GM18870 (cell line): ENCODE results near the gene STXBP5L.
"Not testable (repeated sequence)": the region's sequence is repeated elsewhere in the genome, so short reads cannot be mapped to it uniquely, and the experiment has no call there.

Experiments used
- ATAC-seq: cut with Tn5 transposase; IDR thresholded peaks from one replicate; pipeline ENCODE4 v1.9.1; 2021; ENCODE audit warnings: moderate library complexity; ENCODE audit not compliant: unreplicated experiment

STXBP5L gene

DNA sequence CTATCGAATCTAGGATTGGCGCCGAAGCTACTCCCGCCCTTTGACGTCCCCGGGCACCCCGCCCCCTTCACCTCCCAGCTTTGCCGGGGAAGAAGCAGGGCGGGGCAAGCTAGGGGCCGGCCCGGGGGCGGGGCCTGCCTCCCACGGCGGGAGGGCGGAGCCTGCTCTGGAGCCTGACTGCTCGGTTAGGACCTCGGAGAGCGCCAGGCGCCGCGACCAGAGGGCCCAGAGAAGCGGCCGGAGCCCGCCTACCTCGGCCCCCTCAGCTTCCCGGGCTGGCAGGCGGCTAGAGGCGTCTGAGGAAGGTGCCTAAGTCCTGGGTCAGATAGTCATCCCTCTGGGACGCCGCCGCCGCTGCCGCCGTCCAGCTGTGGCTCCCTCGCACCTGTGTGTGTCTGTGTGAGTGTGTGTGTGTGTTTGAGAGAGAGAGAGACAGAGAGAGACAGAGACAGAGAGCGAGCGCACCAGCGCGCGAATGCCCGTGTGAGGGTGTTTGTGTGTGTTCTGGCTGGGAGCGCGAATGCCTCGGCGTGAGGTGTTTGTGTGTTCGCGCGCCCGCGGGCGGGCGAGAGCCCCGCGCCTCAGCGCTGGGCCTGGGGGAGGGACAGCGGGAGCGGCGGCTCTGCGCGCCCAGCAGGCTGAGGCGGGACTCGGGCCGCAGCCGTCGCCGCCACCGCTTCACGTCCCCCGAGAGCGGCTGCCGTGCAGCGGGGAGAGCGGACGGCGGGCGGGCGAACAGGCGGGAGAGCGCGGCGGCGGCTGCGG, at the start of gene STXBP5L:
Gene STXBP5L, plus strand, starts transcription at position 176 of the 765 bp plus-strand sequence. CDS start 1,374 bp downstream, outside the sequence.
- ATAC-seq = peak; percentile 82

DNA sequence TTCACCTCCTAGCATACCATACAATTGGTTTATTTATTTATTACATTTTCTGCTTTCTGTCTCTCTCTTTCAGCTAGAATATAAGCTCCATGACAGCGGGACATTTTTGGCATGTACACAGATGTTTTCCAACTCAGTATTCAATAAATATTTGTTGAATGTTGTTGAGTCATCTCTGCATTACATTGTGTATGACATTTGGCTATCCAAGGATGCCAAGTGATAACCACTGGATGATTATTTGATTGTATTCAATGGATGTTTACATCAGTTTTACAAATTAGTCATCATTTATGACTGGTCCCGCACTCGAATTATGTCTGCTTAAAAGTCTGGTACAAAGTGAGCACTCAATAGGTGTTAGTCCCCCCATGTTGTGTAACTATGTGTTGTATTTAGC, 49.5 kb upstream of the STXBP5L start:
- no peak for ATAC-seq

DNA sequence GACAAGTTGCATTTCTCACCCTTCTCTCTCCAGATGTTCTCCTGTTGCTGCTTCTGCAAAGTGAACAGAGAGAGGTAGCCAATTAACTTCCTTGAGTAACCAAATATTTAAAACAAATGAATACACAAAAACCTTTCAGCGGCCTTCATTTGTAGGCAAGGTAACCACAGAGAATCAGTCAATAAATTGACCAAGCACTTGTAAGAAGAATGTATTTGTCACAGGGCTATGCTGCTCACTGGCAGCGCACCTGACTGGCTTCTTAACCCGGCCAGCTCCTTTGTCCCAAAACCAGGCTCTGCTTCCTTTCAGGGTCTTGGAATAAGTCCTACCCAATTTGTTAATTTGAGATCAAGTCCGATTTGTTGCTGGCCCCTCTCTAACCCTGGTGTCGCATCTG, 43.5 kb upstream of the STXBP5L start:
- no peak for ATAC-seq

DNA sequence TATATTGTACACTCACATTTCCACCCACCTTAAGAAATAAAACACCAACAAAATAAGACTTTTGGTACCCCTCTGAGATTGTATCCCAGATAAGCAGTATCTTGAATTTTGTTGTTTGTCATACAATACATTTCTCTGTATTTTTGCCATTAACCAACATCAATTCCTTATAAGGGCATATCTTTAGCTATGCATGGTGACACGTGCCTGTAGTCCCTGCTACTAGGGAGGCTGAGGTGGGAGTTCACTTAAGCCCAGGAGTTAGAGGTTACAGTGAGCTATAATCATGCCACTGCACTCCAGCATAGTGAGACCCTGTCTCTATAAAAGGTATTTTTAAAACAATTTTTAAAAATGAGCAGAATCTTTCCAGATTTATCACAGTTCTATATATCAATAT, 32.5 kb upstream of the STXBP5L start:
- ATAC-seq = no peak

DNA sequence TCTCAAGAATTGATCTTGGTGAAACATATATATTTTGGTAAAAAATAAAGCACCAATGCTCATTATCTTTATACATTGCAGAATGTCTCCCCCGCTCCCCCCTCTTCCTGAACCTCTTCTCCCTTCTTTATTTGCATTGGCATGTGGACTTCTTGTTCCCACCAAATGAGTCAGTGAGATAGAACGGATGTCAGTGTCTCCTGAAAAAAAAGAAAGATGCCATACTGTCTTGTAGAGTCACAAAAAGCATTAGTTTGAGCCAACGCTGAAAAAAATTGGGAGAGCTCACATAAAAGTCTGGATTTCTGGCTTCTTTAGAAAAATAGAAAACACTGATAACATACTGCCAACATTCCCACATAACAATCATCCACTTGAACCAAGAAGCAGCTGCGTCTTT, 32.0 kb upstream of the STXBP5L start:
- no peak for ATAC-seq

DNA sequence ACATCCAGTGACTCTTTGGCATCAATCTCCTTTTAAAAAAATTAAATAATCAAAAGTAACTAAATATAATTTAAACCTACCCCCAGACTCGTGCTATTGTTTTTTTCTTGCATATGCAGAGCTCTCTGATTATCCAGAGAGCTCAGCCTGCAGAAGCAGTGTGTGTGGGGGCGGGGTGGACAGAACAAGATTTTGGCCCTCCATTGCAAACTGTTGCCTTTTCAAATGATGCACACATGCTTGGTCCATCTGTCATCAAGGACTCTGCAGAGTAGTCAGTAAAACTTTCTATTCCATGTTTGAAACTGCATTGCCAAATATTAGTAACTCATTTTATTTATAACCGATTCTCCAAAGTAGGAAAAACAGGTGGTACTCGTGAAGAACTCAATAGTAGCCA, 28.6 kb upstream of the STXBP5L start:
- no peak for ATAC-seq

DNA sequence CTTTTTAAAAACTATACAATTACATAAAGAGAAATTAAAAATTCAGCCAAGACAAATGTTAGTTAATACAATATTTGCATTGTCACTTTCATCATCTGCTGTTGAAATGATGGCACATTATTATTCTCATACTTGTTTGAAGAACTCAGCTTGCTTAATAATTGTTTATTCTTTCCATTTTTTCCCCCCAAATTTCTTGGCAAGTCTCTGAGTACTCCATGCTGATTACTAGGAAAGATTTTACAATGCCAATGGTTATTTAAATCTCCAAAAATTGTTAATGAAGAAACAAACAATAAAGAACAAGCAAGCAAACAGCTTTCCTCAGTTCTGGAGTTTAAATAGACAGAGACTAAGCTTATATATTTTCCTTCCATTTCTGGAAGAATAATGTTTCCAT, 15.1 kb upstream of the STXBP5L start:
- ATAC-seq = no peak

DNA sequence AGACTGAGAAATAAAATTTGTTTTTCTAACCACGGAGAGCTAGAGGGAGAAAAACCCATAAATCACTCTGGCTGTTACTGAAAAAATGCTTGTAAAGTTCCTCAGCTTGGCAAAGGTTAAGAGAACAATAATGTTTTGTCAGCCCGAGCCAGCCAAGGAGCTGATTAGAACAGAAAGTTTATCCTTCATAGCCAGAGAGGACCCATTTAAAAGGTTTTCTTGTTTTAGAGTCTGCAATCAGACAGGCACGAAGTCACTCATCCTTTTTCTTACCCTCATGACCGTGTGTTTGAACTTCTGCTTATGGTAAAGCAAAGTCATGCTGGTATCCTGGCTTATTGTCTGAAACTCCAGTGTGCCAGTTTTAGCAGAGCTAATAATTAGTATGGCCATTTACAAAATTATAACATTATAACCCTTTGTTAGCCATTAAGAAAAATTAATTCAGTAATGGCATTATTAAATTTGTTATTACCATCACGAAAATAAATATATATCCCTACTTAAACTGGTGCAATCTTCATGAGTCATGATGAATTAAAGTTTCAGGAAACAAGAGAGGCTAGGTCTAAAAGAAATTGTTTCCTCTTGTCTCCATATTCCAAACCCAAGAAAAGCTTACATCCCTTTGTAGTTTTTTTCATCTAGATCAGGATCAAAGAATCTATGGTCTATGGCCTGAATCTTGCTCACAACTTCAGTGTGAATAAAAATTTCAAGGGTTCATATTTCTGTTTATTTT, 13.5 kb upstream of the STXBP5L start:
- ATAC-seq = no peak

DNA sequence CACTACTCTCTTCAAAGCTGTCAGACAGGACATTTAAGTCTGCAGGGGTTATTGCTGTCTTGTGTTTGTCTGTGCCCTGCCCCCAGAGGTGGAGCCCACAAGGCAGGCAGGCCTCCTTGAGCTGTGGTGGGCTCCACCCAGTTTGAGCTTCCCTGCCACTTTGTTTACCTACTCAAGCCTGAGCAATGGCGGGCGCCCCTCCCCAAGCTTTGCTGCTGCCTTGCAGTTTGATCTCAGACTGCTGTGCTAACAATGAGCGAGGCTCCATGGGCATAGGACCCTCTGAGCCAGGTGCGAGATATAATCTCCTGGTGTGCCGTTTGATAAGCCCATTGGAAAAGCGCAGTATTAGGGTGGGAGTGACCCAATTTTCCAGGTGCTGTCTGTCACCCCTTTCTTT, 6.3 kb upstream of the STXBP5L start:
- ATAC-seq = not testable (repeated sequence)

DNA sequence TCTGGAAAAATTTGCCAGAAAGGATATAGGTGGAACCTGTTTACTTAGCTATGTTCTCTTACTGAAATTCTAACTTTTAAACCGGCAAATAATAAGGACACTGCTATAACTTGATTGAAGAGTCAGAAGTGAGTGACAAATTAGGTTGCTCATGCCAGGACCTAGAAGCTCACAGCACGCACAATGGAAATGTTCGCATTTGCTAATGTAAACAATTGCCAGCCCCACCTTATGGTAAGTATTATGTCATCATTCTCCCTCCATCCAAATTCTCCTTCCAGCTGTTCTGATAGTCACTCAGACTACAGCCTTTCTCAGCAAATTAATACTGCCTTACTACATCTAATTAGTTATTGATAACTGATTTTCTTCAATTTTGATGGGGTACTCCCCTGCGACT, 4.8 kb upstream of the STXBP5L start:
- ATAC-seq = no peak

DNA sequence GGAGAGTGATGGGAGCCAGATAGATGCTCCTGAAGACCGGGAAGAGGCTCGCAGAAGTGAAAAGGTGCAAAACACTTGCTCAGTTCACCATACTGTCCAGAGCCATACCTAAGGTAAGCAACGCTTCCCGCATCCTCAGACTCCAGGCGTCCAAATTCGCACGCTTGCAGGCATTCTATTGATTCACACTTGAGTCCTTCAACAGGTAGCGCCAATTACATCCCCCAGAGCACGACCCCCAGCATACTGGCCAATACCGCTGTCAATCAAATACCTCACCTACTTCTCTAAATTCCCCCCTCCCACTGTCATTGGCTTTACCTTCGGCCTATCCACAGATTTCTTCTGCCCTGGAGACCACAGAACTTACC, 361 bp upstream of the STXBP5L start:
- no peak for ATAC-seq

DNA sequence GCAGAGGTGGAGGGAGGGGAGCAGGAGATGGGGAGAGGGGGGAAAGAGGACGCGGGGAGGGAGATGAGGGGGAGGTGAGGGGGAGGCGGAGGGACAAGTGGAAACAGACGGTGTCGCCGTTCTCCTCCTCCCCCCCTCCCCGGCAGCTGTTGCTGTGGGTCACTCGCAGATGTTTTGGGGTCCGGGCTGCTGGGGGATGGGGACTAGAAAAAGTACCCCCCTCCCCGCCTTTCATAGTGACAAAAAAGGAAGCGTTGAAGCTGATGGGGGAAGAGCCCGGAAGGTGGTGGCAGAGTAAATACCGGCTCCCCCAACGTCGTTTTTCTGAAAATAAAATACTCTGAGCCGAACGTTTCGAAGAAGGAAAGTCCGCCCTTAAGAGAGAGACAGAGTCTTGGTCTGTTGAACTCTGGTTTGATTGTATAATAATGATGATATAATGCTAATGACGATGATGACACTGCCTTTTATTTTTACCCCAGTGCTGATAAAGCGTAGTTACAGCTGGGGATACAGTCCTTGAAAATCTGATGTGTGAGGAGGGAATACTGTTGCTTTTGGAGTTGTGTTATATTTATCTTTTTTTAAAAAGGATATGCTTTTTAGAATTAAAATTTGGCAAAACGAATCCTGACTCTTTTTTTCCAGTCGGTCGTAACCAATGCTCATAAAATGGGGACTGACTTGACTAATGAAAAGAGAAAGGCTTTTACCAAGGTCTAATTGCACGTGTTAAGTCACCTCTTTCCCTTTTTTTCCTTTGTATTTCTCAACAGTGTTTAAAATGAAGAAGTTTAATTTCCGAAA, 993 bp downstream of the STXBP5L start:
- no peak for ATAC-seq

DNA sequence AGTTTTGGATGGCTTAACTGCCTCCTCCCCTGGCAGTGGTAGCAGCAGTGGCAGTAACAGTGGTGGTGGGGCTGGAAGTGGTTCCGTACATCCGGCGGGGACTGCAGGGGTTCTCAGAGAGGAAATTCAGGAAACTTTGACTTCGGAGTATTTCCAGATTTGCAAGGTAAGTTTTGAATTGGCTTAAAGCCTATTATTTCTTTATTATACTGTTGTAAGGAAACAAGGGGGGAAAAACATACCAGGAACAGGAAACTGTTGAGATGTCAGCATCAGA, 1.5 kb downstream of the STXBP5L start:
- no peak for ATAC-seq

DNA sequence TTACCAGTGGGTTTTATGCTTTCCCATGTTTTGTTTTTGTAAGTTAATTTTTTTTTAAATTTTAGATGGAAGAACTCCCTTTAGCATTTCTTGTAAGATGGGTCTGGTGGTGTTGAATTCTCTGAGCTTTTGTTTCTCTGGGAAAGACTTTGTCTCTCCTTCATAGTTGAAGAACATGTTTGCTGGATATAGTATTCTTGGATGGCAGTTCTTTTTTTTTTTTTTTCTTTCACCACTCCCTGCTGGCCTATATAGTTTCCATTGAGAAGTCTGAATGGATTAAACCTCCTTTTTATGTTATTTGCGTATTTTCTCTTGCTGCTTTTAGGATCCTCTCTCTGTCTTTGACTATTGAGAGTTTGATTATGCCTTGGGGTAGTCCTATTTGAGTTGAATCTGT, 18.1 kb downstream of the STXBP5L start:
- ATAC-seq = no peak

DNA sequence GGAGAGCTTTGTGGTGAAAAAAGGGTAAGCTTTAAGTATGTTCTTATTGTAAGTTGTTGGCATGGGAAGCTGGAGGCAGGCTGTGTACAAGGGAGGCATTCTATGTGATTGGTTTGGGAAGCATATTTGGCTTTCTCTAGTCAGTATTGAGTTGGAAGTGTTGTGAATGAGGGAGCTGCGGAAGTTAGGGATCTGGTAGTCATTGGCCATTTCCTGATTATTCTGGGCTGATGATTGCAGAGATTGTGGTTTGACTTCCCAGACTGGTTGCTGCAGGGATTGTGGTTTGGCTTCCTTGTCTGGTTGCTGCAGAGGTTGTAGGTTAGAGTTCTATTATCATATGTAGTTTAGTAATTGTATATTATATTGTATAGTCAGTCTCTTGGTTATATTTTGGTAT, 21.0 kb downstream of the STXBP5L start:
- no peak for ATAC-seq

DNA sequence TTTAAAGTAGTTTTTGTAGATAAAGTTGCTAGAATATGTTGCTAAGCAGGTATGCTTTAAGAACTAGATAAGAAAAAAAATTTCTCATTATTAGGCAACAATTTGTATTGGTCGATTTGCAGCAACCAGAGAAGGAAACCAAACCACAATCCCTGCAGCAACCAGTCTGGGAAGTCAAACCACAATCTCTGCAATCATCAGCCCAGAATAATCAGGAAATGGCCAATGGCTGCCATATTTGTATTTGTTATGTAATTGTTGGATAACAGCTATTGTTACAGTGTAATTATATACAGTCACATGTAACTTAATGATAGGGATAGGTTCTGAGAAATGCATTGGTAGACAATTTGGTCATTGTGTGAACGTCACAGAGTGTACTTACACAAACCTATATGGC, 23.6 kb downstream of the STXBP5L start:
- ATAC-seq = no peak

DNA sequence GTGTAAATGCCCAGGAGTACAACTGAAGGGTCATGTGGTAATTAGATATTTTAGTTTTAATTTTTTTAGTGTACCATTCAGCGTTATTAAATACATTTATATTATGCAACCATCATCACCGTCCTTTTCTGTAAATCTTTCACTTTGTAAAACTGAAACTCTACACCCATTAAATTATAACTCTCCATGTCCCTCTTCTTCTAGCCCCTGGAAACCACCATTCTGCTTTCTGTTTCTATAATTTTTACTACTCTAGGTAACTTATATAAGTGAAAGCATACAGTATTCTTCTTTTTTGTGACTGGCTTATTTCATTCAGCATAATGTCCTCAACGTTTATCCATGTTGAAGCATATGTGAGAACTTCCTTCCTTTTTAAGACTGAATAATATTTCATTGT, 48.1 kb downstream of the STXBP5L start:
- no peak for ATAC-seq

DNA sequence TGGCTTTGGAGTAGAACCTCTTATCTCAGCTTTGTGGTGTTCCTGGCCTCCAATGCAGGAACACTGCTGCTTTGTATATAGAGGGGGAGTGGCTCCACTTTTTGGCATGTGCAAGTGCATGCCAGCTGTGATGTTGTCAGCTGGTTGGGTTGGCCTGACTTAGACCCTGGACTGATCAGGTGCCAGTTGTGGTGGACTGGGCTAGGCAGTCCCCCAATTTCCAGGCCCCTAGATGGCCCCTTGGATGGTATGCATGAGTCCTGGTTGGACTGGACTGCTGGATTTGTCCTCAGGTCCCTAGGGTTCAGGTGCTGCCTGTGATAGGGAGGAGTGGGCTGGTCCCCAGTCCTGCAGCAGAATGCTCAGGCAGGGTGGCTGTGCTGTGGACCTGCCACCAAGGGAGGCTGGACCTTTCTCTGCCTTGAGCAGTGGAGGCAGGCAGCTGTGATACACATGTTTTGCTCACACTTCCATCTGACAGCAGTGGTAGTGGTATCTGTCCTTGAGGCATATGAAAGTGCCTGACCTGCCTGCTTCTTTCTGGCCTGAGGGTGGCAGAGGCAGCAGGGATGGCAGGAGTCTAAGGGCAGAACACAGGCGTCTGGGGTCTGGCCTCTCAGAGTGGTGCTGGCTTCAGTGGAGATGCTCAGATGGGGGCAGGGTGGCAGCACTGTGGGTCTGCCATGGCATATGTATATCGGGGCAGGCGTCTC, 74.8 kb downstream of the STXBP5L start:
- ATAC-seq = no peak

DNA sequence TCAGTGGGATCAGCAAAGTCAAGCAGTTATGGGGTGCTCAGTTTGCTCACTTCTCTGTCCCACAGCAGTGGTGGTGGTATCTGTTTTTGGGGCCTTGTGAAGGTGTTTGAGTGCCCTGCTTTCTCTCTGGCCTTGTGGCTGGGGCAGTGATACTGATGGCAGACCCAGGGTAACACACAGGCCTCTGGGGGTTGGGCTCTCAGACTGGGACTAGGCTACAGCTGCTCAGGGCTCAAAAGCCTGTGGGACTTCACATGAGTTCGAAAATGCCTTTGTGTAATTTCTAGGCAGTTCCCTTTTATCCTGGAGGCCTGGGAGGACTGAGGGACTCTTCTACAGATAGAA, 75.3 kb downstream of the STXBP5L start:
- no peak for ATAC-seq

DNA sequence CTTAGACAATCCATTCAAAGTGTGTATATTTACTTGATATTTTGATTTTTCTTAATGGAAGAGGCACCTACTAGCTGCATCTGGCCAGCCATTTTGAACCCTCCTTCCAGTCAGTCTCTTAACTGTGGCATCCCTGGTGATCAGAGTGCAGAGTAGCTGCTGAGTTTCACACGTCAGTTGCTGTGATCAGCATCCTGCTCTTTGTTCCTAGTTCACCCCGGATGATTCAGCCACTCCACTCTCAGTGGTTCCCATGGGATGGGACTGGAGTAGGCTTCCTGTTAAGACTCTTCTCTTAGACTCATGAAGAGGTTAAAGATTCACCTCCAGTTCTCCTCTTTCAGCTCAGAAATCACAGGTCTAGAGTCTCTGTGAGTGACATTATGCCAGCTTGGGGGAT, 75.8 kb downstream of the STXBP5L start:
- ATAC-seq = no peak

DNA sequence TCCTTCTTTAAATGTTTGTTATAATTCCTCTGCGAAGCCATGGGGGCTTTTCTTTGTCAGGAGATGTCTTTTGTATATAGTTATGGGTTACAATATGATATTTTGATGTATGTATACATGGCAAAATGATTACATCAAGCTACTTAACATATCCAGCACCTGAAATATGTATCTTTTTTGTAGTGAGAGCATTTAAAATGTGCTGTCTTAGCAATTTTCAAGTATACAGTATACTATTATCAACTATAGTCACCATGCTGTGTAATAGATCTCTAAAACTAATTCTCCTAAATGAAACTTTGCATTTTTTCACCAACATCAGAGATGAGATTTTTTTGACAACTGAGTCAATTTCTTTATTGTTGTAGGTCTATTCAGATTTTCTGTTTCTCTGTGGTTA, 77.2 kb downstream of the STXBP5L start:
- ATAC-seq = no peak

DNA sequence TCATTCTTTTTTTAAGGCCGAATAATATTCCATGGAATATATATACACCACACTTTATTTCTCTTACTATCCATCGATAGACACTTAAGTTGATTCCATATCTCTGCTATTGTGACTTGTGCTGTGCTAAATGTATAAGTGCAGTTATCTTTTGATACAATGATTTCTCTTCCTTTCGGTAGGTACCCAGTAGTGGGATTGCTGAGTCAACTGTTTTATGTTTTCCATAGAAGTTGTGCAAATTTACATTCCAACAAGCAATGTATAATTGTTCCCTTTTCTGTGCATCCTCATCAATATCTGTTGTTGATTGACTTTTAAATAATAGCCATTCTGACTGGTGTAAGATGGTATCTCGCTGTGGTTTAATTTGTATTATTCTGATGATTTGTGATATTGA, 81.0 kb downstream of the STXBP5L start:
- no peak for ATAC-seq
